SIG-M5 treated with dmso at 0.1 percent for 504 hours (cell line): ENCODE data around the gene C8B.

ENCODE experiments used
- DNase-seq: peaks from one replicate; lab custom pipeline; 2025; ENCODE audit not compliant: unreplicated experiment; lab: John Stamatoyannopoulos, UW

C8B gene

GRCh38 chr1:56965916-56966697 lies at the start of gene C8B:
Gene C8B, minus strand, starts transcription at chr1:56966015. Its CDS starts 67 bp downstream, at chr1:56965948.
- DNase-seq: no peak

GRCh38 chr1:57015071-57015470 lies 49.3 kb upstream of the C8B start:
- DNase-seq: no peak

- DNase-seq: no peak
These were observed 47.7 kb upstream of the C8B start for GRCh38 chr1:57013522-57013921.

GRCh38 chr1:57012315-57012714 lies 46.5 kb upstream of the C8B start:
- no peak for DNase-seq

- no peak for DNase-seq
These were observed 44.7 kb upstream of the C8B start for GRCh38 chr1:57010511-57010910.

GRCh38 chr1:57007948-57008347 lies 42.1 kb upstream of the C8B start:
- DNase-seq: no peak

DNA sequence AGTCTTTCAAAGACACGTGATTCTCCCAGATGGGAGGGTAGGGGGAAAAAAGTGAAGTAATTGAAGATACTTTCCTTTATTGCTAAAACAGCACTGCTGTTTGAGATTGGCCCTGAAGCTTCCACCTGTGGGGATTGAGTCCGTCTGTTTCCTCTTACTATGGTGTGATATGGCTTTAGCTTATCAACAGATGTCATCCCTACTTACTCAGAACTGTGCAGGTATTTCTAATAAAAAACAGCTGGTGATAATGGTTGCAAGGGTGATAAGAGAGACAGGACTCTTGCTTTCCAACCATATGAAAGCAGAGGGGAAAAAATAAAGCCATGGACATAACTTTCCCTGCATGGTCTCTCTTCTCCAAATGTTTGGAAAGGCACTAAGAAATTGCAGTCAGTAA lies 41.7 kb upstream of the C8B start:
- no peak for DNase-seq

DNA sequence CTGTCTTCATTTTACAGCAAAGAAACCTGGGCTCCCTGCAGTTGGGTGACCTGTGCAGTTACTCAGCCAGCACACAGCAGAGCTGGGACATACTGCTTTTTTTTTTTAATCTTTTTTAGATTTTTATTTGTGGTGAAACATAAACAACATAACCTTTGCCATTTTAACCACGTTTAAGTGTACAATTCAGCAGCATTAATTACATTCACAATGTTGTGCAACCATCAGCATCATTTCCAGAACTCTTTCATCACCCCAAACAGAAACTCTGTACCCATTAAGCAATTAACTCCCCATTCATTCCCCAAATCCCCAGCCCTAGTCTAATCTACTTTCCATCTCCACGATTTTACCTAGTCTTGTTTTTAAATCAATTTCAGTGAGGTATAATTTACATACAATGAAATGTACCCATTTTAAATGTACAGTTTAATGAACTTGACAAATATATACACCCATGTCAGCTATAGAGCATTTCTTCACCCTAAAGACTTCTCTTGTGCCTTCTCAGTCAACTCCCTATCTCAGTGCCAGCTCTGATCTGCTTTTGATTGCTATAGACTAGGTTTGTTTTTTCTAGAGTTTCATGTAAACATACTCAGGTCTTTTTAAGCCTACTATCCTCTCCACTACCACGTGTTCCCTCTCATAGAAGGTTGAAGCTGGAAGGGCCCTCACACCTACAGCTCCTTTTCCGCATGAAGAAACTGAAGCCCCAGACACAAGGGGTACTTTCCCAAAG lies 37.8 kb upstream of the C8B start:
- DNase-seq: no peak

DNA sequence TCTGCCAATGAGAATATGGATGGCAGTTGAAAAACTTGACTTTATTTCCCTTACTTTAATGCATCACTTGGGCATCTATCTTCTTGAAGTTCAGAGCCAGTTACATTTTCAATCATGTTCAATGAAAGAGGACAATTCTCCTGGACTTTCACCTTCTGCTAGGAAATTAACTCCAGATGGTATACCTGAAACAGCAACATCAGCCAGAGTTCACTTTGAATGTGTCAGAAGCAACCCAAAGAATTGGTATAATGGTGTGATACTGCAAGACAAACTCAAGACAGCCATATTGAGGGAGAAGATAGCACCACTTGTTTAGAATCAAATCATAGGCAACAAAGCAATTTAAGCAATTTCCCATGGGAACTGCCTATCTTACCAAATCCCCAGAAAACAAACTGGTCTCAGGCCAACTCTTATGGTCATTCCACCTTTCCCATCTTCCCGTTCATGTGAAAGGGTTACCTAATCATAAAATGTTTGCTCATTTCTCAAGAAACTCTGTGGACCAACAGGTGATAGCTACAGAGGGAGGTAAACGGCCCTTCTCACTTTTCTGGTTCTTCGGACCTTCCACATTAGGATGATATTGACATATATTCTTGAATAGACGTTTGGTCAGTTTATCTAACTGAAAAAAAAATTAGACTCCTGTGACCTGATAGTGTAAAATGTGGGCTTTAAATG lies 29.7 kb upstream of the C8B start:
- DNase-seq: no peak

DNA sequence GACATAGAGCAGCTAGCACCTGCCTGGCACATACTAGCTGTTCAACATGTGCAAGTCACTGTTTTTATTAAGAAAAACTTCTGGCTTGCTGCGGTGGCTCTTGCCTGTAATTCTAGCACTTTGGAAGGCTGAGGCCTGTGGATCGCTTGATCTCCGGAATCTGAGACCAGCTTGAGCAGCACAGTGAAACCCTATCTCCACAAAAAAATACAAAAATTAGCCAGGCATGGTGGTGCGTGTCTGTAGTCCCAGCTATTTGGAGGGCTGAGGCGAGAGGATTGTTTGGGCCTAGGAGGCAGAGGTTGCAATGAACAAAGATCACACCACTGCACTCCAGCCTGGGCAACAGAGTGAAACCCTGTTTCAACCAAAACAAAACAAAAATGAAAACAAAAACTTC lies 27.7 kb upstream of the C8B start:
- DNase-seq: no peak

GRCh38 chr1:56992318-56993125 lies 26.7 kb upstream of the C8B start:
- DNase-seq: no peak

GRCh38 chr1:56991576-56991975 lies 25.8 kb upstream of the C8B start:
- DNase-seq: no peak

GRCh38 chr1:56986397-56986796 lies 20.6 kb upstream of the C8B start:
- no peak for DNase-seq

DNA sequence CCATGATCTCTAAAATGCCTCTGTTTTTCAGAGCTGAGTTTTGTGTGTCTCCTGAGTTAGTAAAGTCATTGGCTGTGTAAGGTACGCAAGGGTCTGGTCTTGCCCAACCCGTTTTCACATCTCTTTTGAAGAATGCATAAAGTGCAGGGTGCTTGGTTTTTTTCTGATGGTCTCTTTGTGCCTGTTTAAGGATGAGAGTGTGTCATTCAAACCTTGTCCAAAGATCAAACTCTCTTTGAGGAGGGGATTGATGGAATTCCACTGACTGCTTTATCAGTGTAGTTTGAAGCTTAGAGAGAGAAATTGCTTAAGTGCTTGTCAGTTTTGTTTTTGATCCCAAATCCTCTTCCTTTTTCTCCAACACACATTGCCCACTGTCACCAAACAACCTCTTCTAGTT lies 20.0 kb upstream of the C8B start:
- no peak for DNase-seq

DNA sequence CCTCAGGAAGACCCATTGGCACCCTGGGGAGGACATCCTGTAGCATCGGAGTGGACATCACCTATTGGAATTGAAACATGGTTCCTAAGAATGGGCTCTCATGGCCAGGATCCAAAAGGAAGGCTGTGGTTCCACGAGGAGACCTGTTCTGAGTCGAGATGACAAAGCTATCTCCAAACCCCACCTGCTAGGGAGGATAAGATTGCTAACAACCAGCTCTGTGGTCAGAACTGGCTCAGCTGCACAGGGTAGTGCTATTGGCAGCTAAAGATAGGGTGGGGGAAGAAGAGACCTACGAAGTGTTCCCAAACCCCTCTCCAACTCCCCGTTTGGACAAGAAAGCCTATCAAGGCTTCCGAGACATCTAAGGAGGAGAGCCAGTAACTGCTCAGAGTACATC lies 17.7 kb upstream of the C8B start:
- no peak for DNase-seq

GRCh38 chr1:56979986-56980755 lies 14.4 kb upstream of the C8B start:
- DNase-seq: no peak

DNA sequence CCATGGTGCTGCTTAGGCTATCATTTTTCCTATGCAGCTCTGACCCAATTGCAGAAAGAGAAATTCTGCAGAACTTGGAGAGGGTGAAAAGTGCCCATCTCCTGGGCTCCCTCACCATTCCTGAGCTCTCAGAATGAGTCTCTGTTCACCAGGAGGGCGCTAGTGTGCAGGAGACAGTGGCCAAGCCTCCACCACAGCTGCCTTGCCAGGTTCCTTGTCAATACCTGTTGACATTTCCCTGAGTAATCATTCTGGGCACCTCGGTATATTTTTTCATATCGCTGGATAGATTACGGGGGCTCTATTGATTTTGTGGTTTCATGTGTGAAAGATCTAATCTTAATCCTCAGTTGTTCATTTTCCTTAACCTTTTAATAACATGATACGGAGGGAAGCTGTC lies 13.0 kb upstream of the C8B start:
- DNase-seq: no peak

- DNase-seq: no peak
These were observed 12.1 kb upstream of the C8B start for GRCh38 chr1:56977910-56978309.

DNA sequence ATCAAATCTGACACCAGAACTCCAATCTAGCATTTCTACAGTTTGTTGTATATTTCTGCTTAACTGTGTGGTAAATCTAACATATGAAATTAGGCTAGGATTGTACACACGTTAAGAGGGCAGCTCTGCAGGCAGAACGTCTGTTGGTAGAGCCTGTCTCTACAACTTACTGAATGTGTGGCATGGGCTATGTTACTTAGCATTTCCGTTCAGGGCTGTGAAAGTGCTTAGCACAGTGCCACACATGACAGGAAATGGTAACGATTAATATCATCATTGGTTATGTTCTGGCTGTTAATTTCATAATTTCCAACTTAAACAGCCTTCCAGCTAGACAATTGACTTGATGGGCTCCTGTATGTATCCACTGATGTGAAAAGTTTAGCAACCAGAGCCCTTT lies 9.6 kb upstream of the C8B start:
- DNase-seq: no peak

DNA sequence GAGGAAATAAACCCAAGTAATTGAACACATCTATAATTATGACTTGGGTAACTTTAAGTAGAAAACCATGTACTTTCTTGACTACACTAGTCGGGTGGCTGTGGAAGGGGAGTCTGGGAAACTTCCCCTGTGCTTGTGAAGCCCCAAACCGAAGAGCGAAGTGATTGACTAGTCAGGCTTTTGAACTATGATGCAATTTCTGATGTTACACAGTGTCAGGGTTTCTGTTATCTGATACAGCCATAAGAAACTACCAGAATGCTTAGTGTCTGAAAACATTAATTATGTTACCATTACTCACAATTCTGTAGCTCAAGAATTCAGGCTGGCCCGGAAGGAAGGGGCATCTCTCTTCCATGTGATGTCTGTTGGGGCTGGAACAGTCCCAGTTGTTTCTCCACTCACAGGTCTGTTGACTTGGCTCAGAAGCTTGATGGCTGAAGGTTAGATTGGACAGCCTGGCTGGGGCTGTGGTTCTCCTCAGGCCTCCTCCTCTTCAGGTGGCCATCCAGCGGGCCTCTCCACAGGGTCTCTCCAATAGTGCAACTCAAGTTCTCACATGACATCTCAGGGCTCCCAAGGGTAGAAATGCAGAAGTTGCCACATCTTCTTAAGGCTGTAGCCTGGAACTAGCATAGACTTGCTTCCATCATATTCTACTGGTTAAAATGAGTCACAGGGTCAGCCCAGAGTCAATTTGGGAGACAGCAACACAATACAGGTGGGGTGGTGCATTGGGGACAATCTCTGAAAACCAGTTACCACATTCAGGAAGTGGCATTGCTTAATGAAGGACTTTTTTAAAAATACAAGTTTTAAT lies 8.3 kb upstream of the C8B start:
- peak; percentile 2 for DNase-seq
